T-cell (primary cell): ENCODE results near the gene RPL36AL. TPM values are rescaled to one million over a fixed set of nuclear protein-coding genes. Genes with fewer than 3 reads are reported as not detected.

ENCODE experiments used
- ATAC-seq, 4 experiments: fragments of 200-7000 bp in 3 of 4; fragments of 150-1000 bp in 1 of 4; cut with Tn5 transposase; replicated peaks in 1 of 4; 1 replicate in 3 of 4; 2 replicates in 1 of 4; pipeline ENCODE4 v1.10.0; 2021; ENCODE audit warnings: moderate library complexity in 3 of 4, mild to moderate bottlenecking in 2 of 4, moderate number of reproducible peaks in 1 of 4
- CTCF ChIA-PET, 2 donors: fragments of 300-600 bp; sonication (Branson Sonifier 250); formaldehyde crosslinking; loops; one replicate each; lab custom pipeline; 2022; ENCODE audit warnings: antibody characterized with exemption in 2 of 2; lab: Charles Lee
- POLR2A ChIA-PET, 2 donors: fragments of 300-600 bp; sonication (Branson Sonifier 250); formaldehyde crosslinking; loops; one replicate each; lab custom pipeline; 2022; ENCODE audit warnings: antibody characterized with exemption in 2 of 2; lab: Charles Lee
- DNase-seq, 35 experiments: peaks; one replicate each; pipeline versions ENCODE4 v3.0.0 to v3.0.0-alpha.2; 2013 to 2023
- H3K27ac ChIP-seq: one replicate; pipeline ENCODE4 v1.5.1; 2013; ENCODE audit warnings: low read length
- H3K27me3 ChIP-seq, 2 experiments: replicated peaks in 1 of 2; 1 replicate in 1 of 2; 2 replicates in 1 of 2; pipeline versions ENCODE4 v1.6.1 to v1.7.0; 2013; ENCODE audit warnings: low read length in 1 of 2, mixed read lengths in 1 of 2; ENCODE audit not compliant: control insufficient read depth in 2 of 2, insufficient read depth in 2 of 2; ENCODE audit errors: extremely low read depth in 1 of 2
- H3K36me3 ChIP-seq, 2 donors: 1 replicate in 1 of 2; 2 replicates in 1 of 2; pipeline versions ENCODE4 v1.6.1 to v1.7.0; 2013; ENCODE audit warnings: low read length in 1 of 2; ENCODE audit not compliant: control insufficient read depth in 2 of 2, insufficient read depth in 1 of 2; ENCODE audit errors: extremely low read depth in 1 of 2
- H3K4me1 ChIP-seq, 2 experiments: 1 replicate in 1 of 2; 2 replicates in 1 of 2; pipeline versions ENCODE4 v1.6.1 to v1.7.0; 2013; ENCODE audit warnings: low read length in 2 of 2, mixed read lengths in 1 of 2; ENCODE audit not compliant: insufficient read depth in 2 of 2, control insufficient read depth in 1 of 2; ENCODE audit errors: extremely low read depth in 1 of 2
- H3K4me3 ChIP-seq, 2 donors: 1 replicate in 1 of 2; 2 replicates in 1 of 2; pipeline versions ENCODE4 v1.5.1 to v1.7.0; 2013; ENCODE audit warnings: mild to moderate bottlenecking in 2 of 2, low read length in 1 of 2, moderate library complexity in 1 of 2; ENCODE audit not compliant: control insufficient read depth in 1 of 2; ENCODE audit errors: extremely low read depth in 1 of 2
- H3K9me3 ChIP-seq: 2 replicates; pipeline ENCODE4 v1.7.0; 2013
- H3K27ac Mint-ChIP-seq, 2 donors: one replicate each; pipeline ENCODE4 v1.8.0; 2020 to 2021; ENCODE audit warnings: mild to moderate bottlenecking in 2 of 2, mixed read lengths in 2 of 2
- H3K27me3 Mint-ChIP-seq, 2 donors: one replicate each; pipeline ENCODE4 v1.8.0; 2021 to 2022; ENCODE audit warnings: mixed read lengths in 2 of 2
- H3K36me3 Mint-ChIP-seq: one replicate; pipeline ENCODE4 v1.8.0; 2021; ENCODE audit warnings: mixed read lengths
- H3K4me1 Mint-ChIP-seq, 3 donors: one replicate each; pipeline ENCODE4 v1.8.0; 2020 to 2022; ENCODE audit warnings: mixed read lengths in 3 of 3, mild to moderate bottlenecking in 1 of 3
- H3K4me3 Mint-ChIP-seq, 3 donors: one replicate each; pipeline ENCODE4 v1.8.0; 2020 to 2022; ENCODE audit warnings: mild to moderate bottlenecking in 3 of 3, mixed read lengths in 3 of 3, moderate library complexity in 3 of 3
- H3K9me3 Mint-ChIP-seq, 3 donors: one replicate each; pipeline ENCODE4 v1.8.0; 2020 to 2022; ENCODE audit warnings: mixed read lengths in 3 of 3
- WGBS: methylation state at CpG from one replicate; pipeline ENCODE4 v1.1.5; 2013; ENCODE audit warnings: missing lambda C conversion rate; ENCODE audit not compliant: insufficient coverage; 5-methylcytosine and 5-hydroxymethylcytosine counted together
- total RNA-seq, 35 experiments: library from RNA in 6 of 35; stranded (reverse) in 6 of 35; fragments of 120-200 nt in 1 of 35; gene quantifications; one replicate each; pipeline versions ENCODE4 v1.2.1 to v1.2.4 and lab custom pipeline; 2013 to 2026

The RPL36AL gene
- total RNA-seq, 5 donors from 2014 or later (not counting 1 experiment from before 2014, with no cell fraction given) = 211 to 322 (median 291) TPM

DNA sequence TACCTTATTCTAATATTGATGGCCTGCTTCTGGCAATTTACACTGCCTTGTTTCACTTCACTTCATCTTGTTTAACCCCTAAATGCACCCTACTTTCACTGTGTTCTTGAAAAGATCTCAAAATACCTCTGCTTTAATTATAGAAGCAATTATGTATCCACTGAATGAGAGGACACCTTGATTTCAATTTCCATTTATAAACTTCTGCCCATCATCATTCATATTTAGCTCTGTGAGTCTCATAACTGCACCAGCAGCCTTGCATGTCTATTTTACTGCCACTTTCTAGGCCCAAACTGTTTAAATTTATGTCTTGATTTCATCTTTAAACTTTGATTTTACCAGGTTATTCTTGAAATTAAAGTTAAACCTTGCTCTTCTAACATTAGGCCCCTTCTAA is 21.7 kb upstream of the RPL36AL start:
- Histone ChIP-seq H3K27me3 (no peaks in the 10 kb centered on the region), H3K9me3 (no peaks in the 10 kb centered on the region), H3K4me3 (no peak overlapping the region), H3K36me3 (peaks cover 0 to 17% of the 10 kb centered on the region in 2 donors), H3K27ac (no peak overlapping the region), H3K4me1 (peaks cover 2 to 13% of the 10 kb centered on the region in 2 experiments)
- Mint-ChIP-seq H3K4me1 (peaks cover 29 to 60% (median 54%) of the 10 kb centered on the region in 3 donors), H3K9me3 (no peaks in the 10 kb centered on the region), H3K27me3 (no peaks in the 10 kb centered on the region), H3K27ac (peak overlapping the region; percentile 66 to 76), H3K36me3 (peaks cover 19% of the 10 kb centered on the region), H3K4me3 (no peak overlapping the region)
- ATAC-seq = no peak
- no peak for DNase-seq
- CTCF ChIA-PET = no interaction called here
- POLR2A ChIA-PET = interaction anchor here in 1 of 2 donors (0.6 kb wide), 1 partner anchor 809 kb away, joined by 3 read pairs; no protein-coding TSS in a partner anchor

DNA sequence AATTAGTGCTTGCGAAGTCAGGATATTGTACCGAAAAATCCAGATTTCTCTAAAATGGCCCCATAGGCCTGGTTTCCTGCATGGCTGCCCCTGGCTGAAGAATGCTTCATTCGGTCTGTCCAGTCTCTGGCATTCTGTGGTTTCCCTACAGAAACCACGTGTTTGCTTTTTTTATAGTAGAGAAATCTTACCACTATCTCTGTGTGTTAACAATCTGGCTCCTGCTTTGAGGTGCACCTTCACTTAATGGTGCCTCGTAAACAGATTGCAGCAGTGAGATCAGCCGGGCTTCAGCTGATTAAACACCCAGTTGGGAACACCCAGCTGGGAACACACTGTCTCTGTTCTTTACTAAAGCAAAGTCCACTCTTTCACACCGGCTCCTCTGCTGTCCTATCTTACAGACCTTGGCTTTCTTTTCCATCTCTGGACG is 21.3 kb upstream of the RPL36AL start:
- Mint-ChIP-seq H3K27ac (peak overlapping the region; percentile 66 to 76), H3K4me1 (peaks cover 33 to 61% (median 55%) of the 10 kb centered on the region in 3 donors)
- H3K27ac ChIP-seq = peak overlapping the region; percentile 8

DNA sequence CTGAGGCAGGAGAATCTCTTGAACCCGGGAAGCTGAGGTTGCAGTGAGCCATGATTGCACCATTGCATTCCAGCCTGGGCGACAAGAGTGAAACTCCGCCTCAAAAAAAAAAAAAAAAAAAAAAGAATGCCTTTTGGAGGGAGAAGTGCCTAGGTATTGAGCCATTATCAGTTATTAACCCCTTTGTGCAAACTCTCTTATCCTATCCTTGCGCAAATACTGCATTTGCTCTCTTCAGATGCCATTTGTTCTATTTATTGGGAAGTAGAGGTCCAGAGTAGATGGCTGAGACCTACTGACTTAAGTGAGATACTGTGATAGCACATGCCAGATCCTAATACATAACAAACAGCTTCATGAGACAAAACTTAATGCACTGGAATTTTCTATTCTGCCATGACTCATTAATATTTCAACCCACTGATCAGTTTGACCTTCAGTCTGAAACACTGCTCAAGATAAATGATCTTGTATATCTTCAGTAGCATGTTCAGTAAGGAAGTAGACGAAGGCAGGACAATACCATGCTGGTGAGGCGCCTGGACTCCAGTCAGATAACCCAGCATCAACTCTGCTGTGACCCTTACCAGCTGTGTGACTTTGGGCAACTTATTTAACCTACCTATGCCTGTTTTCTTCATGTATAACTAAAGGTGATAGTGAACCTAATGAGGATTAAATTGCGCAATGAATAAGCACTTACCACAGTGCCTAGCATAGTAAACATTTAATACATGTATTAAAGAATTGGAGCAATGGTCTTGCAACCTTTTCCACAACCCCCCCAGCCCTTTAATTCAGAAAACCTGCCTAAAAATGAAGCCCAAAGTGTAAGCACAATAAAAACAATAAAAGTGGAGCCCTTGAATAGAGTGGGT is 20.4 kb upstream of the RPL36AL start:
- DNase-seq (no peak), ATAC-seq (no peak)
- ChIA-PET CTCF (interaction anchor here in 1 of 2 donors (0.6 to 0.7 kb wide), 2 partner anchors 52 to 183 kb away, joined by 4 to 7 read pairs; no protein-coding TSS in a partner anchor), POLR2A (interaction anchor here in 1 of 2 donors (0.6 kb wide), 1 partner anchor 88 kb away, joined by 3 read pairs; no protein-coding TSS in a partner anchor)
- no peaks in the 10 kb centered on the region for H3K9me3 ChIP-seq
- H3K4me1 Mint-ChIP-seq = peaks cover 43 to 68% (median 62%) of the 10 kb centered on the region in 3 donors
- H3K4me3 Mint-ChIP-seq = no peak overlapping the region
- H3K4me3 ChIP-seq = no peak overlapping the region
- H3K27me3 Mint-ChIP-seq = no peaks in the 10 kb centered on the region
- peak overlapping the region in 1 of 2 donors; percentile 61 for H3K27ac Mint-ChIP-seq
- H3K27me3 ChIP-seq = no peaks in the 10 kb centered on the region
- no CpG with 5 or more reads among the region's 7 CpGs for WGBS
- no peak overlapping the region for H3K27ac ChIP-seq
- H3K36me3 Mint-ChIP-seq = peaks cover 21% of the 10 kb centered on the region
- H3K9me3 Mint-ChIP-seq = no peaks in the 10 kb centered on the region
- peaks cover 2 to 24% of the 10 kb centered on the region in 2 experiments for H3K4me1 ChIP-seq
- peaks cover 0 to 11% of the 10 kb centered on the region in 2 donors for H3K36me3 ChIP-seq

More for the DNA sequence above, 21.3 kb upstream of the RPL36AL start:
- H3K27me3 ChIP-seq = no peaks in the 10 kb centered on the region
- Mint-ChIP-seq H3K36me3 (peaks cover 19% of the 10 kb centered on the region), H3K4me3 (no peak overlapping the region), H3K9me3 (no peaks in the 10 kb centered on the region), H3K27me3 (no peaks in the 10 kb centered on the region)
- ChIA-PET POLR2A (no interaction called here), CTCF (no interaction called here)
- no peaks in the 10 kb centered on the region for H3K9me3 ChIP-seq
- no peak overlapping the region for H3K4me3 ChIP-seq
- WGBS = 95% methylated on average over 4 of the region's 8 CpGs
- H3K4me1 ChIP-seq = peaks cover 2 to 17% of the 10 kb centered on the region in 2 experiments
- no peak for ATAC-seq
- peaks cover 0 to 15% of the 10 kb centered on the region in 2 donors for H3K36me3 ChIP-seq
- no peak for DNase-seq

DNA sequence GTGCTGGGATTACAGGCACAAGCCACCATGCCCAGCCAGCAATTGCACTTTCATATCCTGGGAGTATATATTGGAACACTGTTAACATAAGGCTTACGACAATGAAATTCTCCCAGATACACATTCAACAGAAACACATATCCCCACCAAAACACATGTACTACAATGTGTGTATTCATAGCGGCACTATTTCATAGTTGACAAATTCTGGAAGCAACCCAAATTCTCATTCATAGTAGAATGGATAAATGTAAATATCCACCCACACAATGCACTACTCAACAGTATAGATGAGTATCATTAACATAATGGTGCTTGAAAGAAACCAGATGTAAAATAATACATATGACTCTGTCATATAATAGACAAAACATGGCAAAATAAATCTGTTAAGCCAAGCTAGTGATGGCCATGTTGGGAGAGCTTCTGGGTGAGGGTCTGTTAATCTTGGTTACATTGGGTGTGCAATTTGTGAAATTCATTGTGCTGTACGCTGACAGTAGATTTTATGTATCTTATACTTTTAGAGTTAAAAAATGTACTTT is 17.2 kb upstream of the RPL36AL start:
- no peaks in the 10 kb centered on the region for H3K27me3 ChIP-seq
- H3K4me1 Mint-ChIP-seq = peaks cover 60 to 72% (median 61%) of the 10 kb centered on the region in 3 donors
- DNase-seq (no peak), ATAC-seq (no peak)
- POLR2A ChIA-PET = interaction anchor here (0.5 to 0.7 kb wide), 2 partner anchors 389 to 731 kb away, joined by 5 to 6 read pairs; no protein-coding TSS in a partner anchor
- no CpG with 5 or more reads among the region's 3 CpGs for WGBS
- peak overlapping the region; percentile 70 to 96 for H3K27ac Mint-ChIP-seq
- no peaks in the 10 kb centered on the region for H3K9me3 Mint-ChIP-seq
- H3K9me3 ChIP-seq = no peaks in the 10 kb centered on the region
- CTCF ChIA-PET = interaction anchor here in 1 of 2 donors (2.1 kb wide), 1 partner anchor 17 kb away, joined by 8 read pairs; the partner anchor contains the start of genes MGAT2 and RPL36AL
- no peak overlapping the region for H3K27ac ChIP-seq
- H3K4me3 Mint-ChIP-seq = peak overlapping the region in 2 of 3 donors; percentile 21 to 97
- no peaks in the 10 kb centered on the region for H3K27me3 Mint-ChIP-seq
- H3K4me1 ChIP-seq = peaks cover 2 to 37% of the 10 kb centered on the region in 2 experiments
- no peak overlapping the region for H3K4me3 ChIP-seq
- peaks cover 0 to 11% of the 10 kb centered on the region in 2 donors for H3K36me3 ChIP-seq
- peaks cover 18% of the 10 kb centered on the region for H3K36me3 Mint-ChIP-seq

DNA sequence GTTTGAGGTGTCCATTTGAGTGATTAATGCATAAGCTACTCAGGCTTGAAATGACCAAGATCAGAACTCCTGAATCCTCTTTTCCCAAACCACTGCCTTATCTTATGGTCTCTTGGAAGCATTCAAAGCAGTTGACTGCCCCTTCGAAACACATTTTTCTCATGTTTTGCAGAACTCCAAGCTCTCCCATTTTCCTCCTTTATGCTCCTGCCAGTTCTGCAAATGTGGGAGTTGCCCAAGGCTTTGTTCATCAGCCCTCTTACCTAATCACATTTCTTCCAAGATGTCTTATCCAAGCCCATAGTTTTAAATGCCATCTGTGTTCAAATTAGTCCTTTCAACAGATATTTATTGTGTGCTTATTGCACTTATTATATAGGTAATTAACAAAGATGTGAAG is 16.4 kb upstream of the RPL36AL start:
- ChIA-PET POLR2A (interaction anchor here in 1 of 2 donors (0.5 to 0.7 kb wide), 3 partner anchors 52 to 732 kb away, joined by 3 to 5 read pairs (median 4); no protein-coding TSS in a partner anchor), CTCF (interaction anchor here (0.6 to 2.2 kb wide), 4 partner anchors 16 to 590 kb away, joined by 3 to 13 read pairs (median 6); partner anchors contain the start of genes MGAT2 (in 1 of the 2), RPL36AL (in 1 of the 2) and RPS29 (in 1 of the 2))
- Mint-ChIP-seq H3K4me3 (peak overlapping the region; percentile 64 to 97 (median 95)), H3K9me3 (no peaks in the 10 kb centered on the region), H3K4me1 (peaks cover 58 to 70% (median 61%) of the 10 kb centered on the region in 3 donors), H3K36me3 (peaks cover 18% of the 10 kb centered on the region), H3K27ac (peak overlapping the region; percentile 58 to 96), H3K27me3 (no peaks in the 10 kb centered on the region)
- H3K36me3 ChIP-seq = peaks cover 0 to 11% of the 10 kb centered on the region in 2 donors
- H3K27me3 ChIP-seq = no peaks in the 10 kb centered on the region
- peak overlapping the region; percentile 98 for H3K27ac ChIP-seq
- H3K4me1 ChIP-seq = peaks cover 2 to 41% of the 10 kb centered on the region in 2 experiments
- no CpG with 5 or more reads among the region's 1 CpG for WGBS
- no peak for DNase-seq
- no peak for ATAC-seq
- H3K9me3 ChIP-seq = no peaks in the 10 kb centered on the region
- no peak overlapping the region for H3K4me3 ChIP-seq
